Measurements from ENCODE around the gene LMAN2. TPM values are rescaled to one million over a fixed set of nuclear protein-coding genes. Genes with fewer than 3 reads are reported as not detected.

LMAN2 gene
- total RNA-seq, 1 donor from 2014 or later = 129 TPM

Other genes starting within 250 kb of the LMAN2 start
- 118 TPM for gene NSD1, start 217.9 kb downstream of the LMAN2 start, total RNA-seq
- gene RAB24, start 47.9 kb downstream of the LMAN2 start, total RNA-seq = 14.9 TPM
- 121 TPM for gene PRELID1, start 47.9 kb downstream of the LMAN2 start, total RNA-seq
- gene MXD3, start 39.8 kb downstream of the LMAN2 start, total RNA-seq = 7.8 TPM
- gene RGS14, start 6.3 kb upstream of the LMAN2 start, total RNA-seq = 17.3 TPM
- not detected for gene SLC34A1, start 32.8 kb upstream of the LMAN2 start, total RNA-seq
- gene PFN3, start 49.0 kb upstream of the LMAN2 start, total RNA-seq = not detected
- gene F12, start 57.9 kb upstream of the LMAN2 start, total RNA-seq = 1.3 TPM
- 30.8 TPM for gene GRK6, start 75.0 kb upstream of the LMAN2 start, total RNA-seq
- gene PRR7, start 95.1 kb upstream of the LMAN2 start, total RNA-seq = 2.6 TPM
- 41.5 TPM for gene DBN1, start 122.0 kb upstream of the LMAN2 start, total RNA-seq
- gene PDLIM7, start 145.9 kb upstream of the LMAN2 start, total RNA-seq = 218 TPM
- 7.9 TPM for gene DOK3, start 158.2 kb upstream of the LMAN2 start, total RNA-seq
- gene DDX41, start 165.3 kb upstream of the LMAN2 start, total RNA-seq = 89.1 TPM
- gene FAM193B, start 202.9 kb upstream of the LMAN2 start, total RNA-seq = 76.0 TPM
- gene TMED9, start 240.5 kb upstream of the LMAN2 start, total RNA-seq = 137 TPM
- 45.7 TPM for gene B4GALT7, start 248.5 kb upstream of the LMAN2 start, total RNA-seq